Measurements from ENCODE around the gene CLDN9. TPM values are rescaled to one million over a fixed set of nuclear protein-coding genes. Genes with fewer than 3 reads are reported as not detected.
A peak's percentile ranks its signal among the peaks of the same experiment; 100 is the strongest.

The CLDN9 gene
- total RNA-seq, 1 donor from 2014 or later, result 3.5 TPM

DNA sequence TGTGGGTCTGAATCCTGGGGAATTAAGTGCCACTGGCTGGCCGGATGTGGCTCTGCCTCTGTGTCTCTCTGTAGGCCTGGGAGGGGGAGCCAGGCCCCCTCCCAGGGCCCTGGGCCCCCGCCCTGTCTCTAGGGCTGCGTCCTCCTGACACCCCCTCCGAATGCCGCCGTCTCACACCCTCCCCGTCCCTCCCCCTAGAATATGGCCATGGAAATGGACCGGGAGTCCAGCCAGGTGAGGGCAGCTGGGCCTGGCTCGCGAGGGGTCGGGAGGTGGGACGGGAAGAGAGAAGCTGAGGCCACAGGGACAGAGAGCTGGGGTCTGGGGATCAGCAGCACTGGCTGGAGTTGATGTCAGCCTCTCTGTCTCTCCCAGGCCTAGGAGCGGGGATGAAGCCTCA, 16.4 kb upstream of the CLDN9 start:
- DNase-seq (ENCODE audit: low read depth), result no peak
- TF ChIP-seq, protein P1, sequence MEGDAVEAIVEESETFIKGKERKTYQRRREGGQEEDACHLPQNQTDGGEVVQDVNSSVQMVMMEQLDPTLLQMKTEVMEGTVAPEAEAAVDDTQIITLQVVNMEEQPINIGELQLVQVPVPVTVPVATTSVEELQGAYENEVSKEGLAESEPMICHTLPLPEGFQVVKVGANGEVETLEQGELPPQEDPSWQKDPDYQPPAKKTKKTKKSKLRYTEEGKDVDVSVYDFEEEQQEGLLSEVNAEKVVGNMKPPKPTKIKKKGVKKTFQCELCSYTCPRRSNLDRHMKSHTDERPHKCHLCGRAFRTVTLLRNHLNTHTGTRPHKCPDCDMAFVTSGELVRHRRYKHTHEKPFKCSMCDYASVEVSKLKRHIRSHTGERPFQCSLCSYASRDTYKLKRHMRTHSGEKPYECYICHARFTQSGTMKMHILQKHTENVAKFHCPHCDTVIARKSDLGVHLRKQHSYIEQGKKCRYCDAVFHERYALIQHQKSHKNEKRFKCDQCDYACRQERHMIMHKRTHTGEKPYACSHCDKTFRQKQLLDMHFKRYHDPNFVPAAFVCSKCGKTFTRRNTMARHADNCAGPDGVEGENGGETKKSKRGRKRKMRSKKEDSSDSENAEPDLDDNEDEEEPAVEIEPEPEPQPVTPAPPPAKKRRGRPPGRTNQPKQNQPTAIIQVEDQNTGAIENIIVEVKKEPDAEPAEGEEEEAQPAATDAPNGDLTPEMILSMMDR (conservative IDR thresholded peaks at IDR 0.05; ENCODE audit: low read depth, low read length), result no peak
- no peak overlapping the region for H3K4me3 ChIP-seq (ENCODE audit: low read depth, low read length)

DNA sequence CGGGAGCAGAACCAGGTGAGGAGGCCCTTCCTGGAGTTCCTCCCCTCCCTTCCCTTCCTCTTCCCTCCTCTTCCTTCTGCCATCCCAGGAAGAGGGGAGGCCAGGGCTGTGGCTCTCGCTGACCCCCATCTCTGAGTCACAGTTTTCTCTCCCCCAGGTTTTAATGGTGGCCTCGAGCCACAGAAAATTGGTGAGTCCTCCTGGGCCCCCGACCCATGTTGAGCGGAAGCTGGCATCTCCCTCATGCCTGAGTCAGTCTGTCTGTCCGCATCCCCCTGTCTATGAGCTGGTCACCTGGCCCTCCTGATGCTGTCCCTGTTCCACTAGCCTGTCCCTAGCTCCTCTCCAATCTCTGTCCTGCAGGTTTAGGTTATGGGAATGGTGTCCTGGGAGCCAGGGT, 12.8 kb upstream of the CLDN9 start:
- no peak for DNase-seq (ENCODE audit: low read depth)
- TF ChIP-seq, protein P1 (conservative IDR thresholded peaks at IDR 0.05; ENCODE audit: low read depth, low read length), result no peak
- H3K4me3 ChIP-seq (ENCODE audit: low read depth, low read length), result no peak overlapping the region

DNA sequence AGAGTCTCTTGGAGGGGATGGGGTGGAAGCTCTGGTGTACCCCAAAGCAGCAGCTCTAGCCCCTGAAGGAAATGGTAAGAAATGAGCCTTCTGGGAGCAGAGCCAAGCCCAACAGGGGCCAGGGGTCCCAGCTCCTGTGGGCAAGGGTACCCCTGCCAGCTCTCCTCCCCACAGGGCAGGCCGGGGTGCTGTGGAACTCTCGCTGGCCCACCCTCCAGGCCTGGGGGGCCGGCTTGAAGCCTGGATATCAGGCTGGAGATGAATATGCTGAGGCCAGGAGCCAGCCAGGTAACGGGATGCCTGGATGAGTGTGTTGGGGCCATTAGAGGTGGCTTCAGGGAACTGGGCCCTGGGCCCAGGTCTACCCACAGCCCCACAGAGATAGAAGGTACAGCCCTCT, 12.2 kb upstream of the CLDN9 start:
- no peak overlapping the region for H3K4me3 ChIP-seq (ENCODE audit: low read depth, low read length)
- TF ChIP-seq, protein P1 (conservative IDR thresholded peaks at IDR 0.05; ENCODE audit: low read depth, low read length), result no peak
- no peak for DNase-seq (ENCODE audit: low read depth)

DNA sequence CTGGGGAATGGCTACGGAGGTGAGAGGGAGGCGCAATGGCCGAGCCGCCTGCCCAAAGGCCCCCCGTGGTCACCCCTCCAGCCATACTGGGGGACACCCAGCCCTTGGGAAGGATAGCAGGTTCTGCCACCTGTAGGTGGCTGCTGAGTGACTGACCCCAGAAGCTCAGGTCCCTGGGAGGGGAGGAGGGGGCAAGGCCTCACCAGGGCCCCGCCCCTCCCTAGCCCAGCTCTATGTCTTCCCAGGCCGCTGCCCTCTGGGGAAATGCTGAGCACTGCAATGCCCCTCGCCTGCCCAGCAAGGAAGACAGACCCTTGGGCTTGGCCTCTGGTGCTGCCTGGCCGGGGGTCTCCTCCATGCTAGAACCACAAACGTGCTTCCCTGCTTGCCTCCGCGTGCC, 11.4 kb upstream of the CLDN9 start:
- no peak for DNase-seq (ENCODE audit: low read depth)
- H3K4me3 ChIP-seq (ENCODE audit: low read depth, low read length), result no peak overlapping the region
- TF ChIP-seq, protein P1 (conservative IDR thresholded peaks at IDR 0.05; ENCODE audit: low read depth, low read length), result no peak

DNA sequence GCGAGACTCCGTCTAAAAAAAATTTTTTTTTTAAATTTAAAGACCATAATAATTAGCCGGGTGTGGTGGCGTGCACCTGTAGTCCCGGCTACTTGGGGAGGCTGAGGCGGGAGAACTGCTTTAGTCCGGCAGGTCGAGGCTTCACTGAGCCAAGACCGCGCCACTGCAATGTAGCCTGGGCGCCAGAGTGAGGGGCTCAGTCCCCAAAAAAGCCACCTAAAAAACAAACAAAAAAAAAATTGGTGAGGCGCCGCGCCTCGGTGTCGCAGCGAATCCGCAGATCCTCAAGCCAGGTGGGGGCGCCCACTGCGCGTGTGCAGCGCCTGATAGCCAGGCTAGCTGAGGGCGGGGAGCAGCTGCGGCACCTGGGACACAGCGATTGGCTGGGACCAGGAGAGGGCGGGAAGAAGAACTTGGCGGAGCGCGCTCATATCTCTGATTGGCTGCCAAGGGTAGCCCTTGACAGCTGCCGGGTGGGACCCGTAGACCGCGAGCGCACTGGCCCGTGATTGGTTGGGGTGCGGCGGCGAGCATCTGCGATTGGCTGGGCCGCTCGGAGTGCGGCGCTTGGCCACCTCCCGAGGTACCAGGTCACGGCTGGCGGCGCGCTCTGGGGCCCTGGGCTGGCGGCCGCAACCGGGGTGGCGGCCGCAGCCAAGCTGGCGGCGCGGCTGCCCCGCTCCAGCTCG, 9.0 kb upstream of the CLDN9 start:
- peak overlapping the region; percentile 30 for H3K4me3 ChIP-seq (ENCODE audit: low read depth, low read length)
- TF ChIP-seq, protein P1 (conservative IDR thresholded peaks at IDR 0.05; ENCODE audit: low read depth, low read length), result peak; percentile 52
- peak; percentile 87 for DNase-seq (ENCODE audit: low read depth)

DNA sequence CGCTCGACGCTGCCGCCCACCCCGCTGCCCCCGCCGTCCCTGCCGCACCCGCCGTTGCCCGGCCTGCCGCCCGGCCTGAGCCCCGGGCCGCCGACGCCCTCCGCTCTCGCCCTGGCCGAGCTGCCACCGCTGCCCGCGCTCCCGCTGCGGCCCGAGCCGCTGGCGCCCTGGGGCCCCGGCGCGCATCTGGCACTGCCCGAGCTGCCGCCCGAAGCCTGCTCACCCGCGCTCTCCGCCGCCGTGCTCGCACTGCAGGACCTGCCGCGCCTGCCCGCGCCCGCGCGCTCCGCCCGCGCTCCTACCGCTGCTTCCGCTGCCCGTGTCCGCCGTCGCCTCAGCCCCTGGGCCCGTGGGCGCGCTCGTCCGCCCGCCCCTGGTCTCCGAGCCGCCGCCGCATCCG, 8.4 kb upstream of the CLDN9 start:
- TF ChIP-seq, protein P1 (conservative IDR thresholded peaks at IDR 0.05; ENCODE audit: low read depth, low read length), result no peak
- no peak for DNase-seq (ENCODE audit: low read depth)
- H3K4me3 ChIP-seq (ENCODE audit: low read depth, low read length), result no peak overlapping the region

DNA sequence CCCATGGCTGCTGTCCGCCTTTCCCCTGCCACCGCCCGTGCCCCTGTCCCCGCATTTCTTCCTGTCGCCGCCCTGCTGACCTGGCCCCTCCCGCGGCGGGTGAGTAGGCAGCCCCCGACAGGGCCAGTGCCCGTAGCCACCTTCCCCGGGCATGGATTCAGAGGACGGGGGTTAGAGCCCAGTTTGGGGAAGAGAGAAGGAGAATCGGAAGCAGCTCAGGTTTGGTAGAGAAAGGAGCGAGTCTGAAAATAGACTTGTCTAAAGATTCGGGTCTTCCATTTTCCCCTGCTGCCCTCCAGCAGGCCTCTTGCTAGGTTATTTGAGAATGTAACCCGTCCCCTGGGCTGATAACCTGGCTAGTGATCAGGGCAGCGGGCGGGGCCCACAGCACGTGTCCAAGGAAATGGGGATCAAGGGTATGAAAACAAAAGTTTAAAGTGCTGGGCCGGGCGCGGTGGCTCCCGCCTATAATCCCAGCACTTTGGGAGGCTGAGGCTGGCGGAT, 7.9 kb upstream of the CLDN9 start:
- DNase-seq (ENCODE audit: low read depth), result no peak
- peak overlapping the region; percentile 61 for H3K4me3 ChIP-seq (ENCODE audit: low read depth, low read length)
- TF ChIP-seq, protein P1 (conservative IDR thresholded peaks at IDR 0.05; ENCODE audit: low read depth, low read length), result no peak
